Measurements from ENCODE around the gene MANBA.

- TF ChIP-seq CTCF (conservative IDR thresholded peaks at IDR 0.05; ENCODE audit: low read length) = no peak
- TF ChIP-seq EZH2phosphoT487 (IDR thresholded peaks at IDR 0.05; ENCODE audit: borderline replicate concordance) = no peak
Observed at GRCh38 chr4:102614801-102615200, 146.0 kb downstream of the MANBA start.

Data from Loucy (cell line).